ENCODE data around the gene NOS1AP. TPM values are rescaled to one million over a fixed set of nuclear protein-coding genes. Genes with fewer than 3 reads are reported as not detected.

Gene NOS1AP
- total RNA-seq, 1 experiment from 2014 or later, result 5.3 TPM

- no peaks in the 10 kb centered on the region for H3K9me3 ChIP-seq (ENCODE audit: control insufficient read depth in 1 of 2, insufficient read depth in 1 of 2, low read depth in 1 of 2, low read length in 2 of 2)
- POLR2A ChIA-PET, result no interaction called here
- H3K4me3 ChIP-seq (replicated peaks in 1 of 2; ENCODE audit: low read depth in 1 of 2, low read length in 2 of 2), result no peak overlapping the region
- H3K9me2 ChIP-seq (ENCODE audit: insufficient read depth), result no peaks in the 10 kb centered on the region
- H3K27ac ChIP-seq (ENCODE audit: low read depth, low read length), result no peak overlapping the region
- no peaks in the 10 kb centered on the region for H3K36me3 ChIP-seq (ENCODE audit: control insufficient read depth in 1 of 2, insufficient read depth in 2 of 2, low read length in 2 of 2)
- CTCF ChIA-PET, result no interaction called here
- intact Hi-C loops (cut with micrococcal nuclease), result no loop called here
- ATAC-seq (no peak), DNase-seq (ENCODE audit: low read depth, low spot score) (no peak)
- H4K20me1 ChIP-seq (ENCODE audit: insufficient read depth), result no peaks in the 10 kb centered on the region
- H3K9ac ChIP-seq (ENCODE audit: low read length), result no peak overlapping the region
- no peak overlapping the region for H2AFZ ChIP-seq (ENCODE audit: low read depth, low read length, poor library complexity, severe bottlenecking)
- no peaks in the 10 kb centered on the region for H3K79me2 ChIP-seq (ENCODE audit: insufficient read depth, low read length)
- TF ChIP-seq ZFX (IDR thresholded peaks at IDR 0.05) (no peak), RAD21 (IDR thresholded peaks at IDR 0.05; ENCODE audit: low read depth) (no peak), POLR2AphosphoS5 (IDR thresholded peaks at IDR 0.05; ENCODE audit: low read depth, low read length) (no peak), MAX (IDR thresholded peaks at IDR 0.05) (no peak), YY1 (IDR thresholded peaks at IDR 0.05; ENCODE audit: extremely low read depth, insufficient replicate concordance, low read depth, low read length) (no peak), ELF1 (IDR thresholded peaks at IDR 0.05; ENCODE audit: borderline replicate concordance, low read depth) (no peak), SRF (IDR thresholded peaks at IDR 0.05; ENCODE audit: low read depth) (no peak), CBX3 (IDR thresholded peaks at IDR 0.05; ENCODE audit: low read depth) (no peak), FOSL1 (IDR thresholded peaks at IDR 0.05; ENCODE audit: low read depth) (no peak), REST (IDR thresholded peaks at IDR 0.05; ENCODE audit: low read depth) (no peak), ATF3 (IDR thresholded peaks at IDR 0.05) (no peak), SIN3A (IDR thresholded peaks at IDR 0.05; ENCODE audit: low read depth) (no peak), EZH2 (IDR thresholded peaks at IDR 0.05) (no peak), CTCF (IDR thresholded peaks at IDR 0.05 in 2 of 3, conservative IDR thresholded peaks at IDR 0.05 in 1 of 3; ENCODE audit: borderline replicate concordance in 1 of 3, insufficient read depth in 1 of 3, low read depth in 2 of 3, low read length in 2 of 3) (no peak), POLR2A (IDR thresholded peaks at IDR 0.05; ENCODE audit: borderline replicate concordance, extremely low read depth, insufficient read depth, insufficient read length) (no peak), EGR1 (IDR thresholded peaks at IDR 0.05; ENCODE audit: low read depth) (no peak), ZNF274 (IDR thresholded peaks at IDR 0.05; ENCODE audit: low read depth, low read length) (no peak)
- BruUV-seq (replicated peaks), result no TSS peak
- RAD21 ChIA-PET (ENCODE audit: low non-redundant PET in 1 of 2, low total read pairs in 2 of 2, uncharacterized antibody in 2 of 2, unreplicated experiment in 2 of 2), result interaction anchor here in 1 of 2 experiments (0.7 kb wide), 1 partner anchor 18 kb away, joined by 3 read pairs; no protein-coding TSS in a partner anchor
- no peaks in the 10 kb centered on the region for H3K27me3 ChIP-seq (ENCODE audit: insufficient read depth, low read length)
- H3K4me2 ChIP-seq (ENCODE audit: low read length), result no peak overlapping the region
- H3K4me1 ChIP-seq (ENCODE audit: control insufficient read depth in 1 of 2, insufficient read depth in 2 of 2, low read length in 2 of 2), result no peaks in the 10 kb centered on the region
These were observed 181.6 kb downstream of the NOS1AP start for GRCh38 chr1:162251102-162251501.
